COLO668 (cell line): Measurements from ENCODE around the gene RFXAP.
"Not testable (repeated sequence)": the region's sequence is repeated elsewhere in the genome, so short reads cannot be mapped to it uniquely, and the experiment has no call there.

Source experiments
- DNase-seq: peaks from one replicate; lab custom pipeline; 2025; ENCODE audit not compliant: unreplicated experiment; lab: John Stamatoyannopoulos, UW

Gene RFXAP, protein sequence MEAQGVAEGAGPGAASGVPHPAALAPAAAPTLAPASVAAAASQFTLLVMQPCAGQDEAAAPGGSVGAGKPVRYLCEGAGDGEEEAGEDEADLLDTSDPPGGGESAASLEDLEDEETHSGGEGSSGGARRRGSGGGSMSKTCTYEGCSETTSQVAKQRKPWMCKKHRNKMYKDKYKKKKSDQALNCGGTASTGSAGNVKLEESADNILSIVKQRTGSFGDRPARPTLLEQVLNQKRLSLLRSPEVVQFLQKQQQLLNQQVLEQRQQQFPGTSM

GRCh38 chr13:36818804-36819738 is at the start of gene RFXAP:
Gene RFXAP, plus strand, starts transcription at chr13:36819222. Its CDS starts 136 bp downstream, at chr13:36819358.
- peak; percentile 99 for DNase-seq

DNA sequence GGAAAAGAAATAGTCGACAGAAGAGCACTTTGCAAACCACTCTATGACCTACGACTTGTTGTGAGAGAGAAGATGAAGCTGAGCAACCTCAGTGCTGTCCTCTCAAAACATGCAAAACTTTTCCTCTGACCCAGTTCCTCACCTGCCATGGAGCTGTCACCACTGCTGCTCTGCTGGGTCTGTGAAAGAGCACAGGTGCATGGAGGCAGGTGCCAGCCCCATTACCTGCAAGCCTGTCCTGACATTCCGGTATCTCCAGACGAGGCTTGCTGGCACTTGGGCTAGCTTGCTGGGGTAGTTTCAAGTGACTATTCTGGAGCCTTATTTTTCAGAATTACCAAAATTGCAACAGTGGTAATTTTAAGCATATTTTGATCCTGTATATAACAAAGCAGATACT is 49.5 kb upstream of the RFXAP start:
- DNase-seq: no peak

GRCh38 chr13:36770741-36771140 is 48.3 kb upstream of the RFXAP start:
- no peak for DNase-seq

GRCh38 chr13:36772853-36773252 is 46.2 kb upstream of the RFXAP start:
- DNase-seq: no peak

DNA sequence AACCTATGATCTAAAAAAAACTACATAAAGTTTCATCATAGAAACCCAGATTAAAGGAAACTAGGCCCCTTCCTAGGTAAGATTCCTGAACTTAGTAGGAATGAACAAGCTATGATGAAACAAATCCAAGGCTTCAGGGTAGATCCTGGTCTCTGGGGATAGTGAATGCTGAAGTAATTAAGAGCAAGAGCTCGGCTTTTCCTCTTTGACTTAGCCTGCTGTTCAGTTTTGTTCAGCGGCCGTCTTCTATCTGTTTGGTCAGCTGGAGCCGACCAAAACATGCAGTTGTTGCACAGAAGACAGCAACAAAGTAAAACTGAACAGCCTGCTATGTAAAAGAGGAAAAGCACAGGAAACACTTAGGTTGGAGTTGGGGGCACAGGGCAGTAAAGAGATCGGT is 44.1 kb upstream of the RFXAP start:
- no peak for DNase-seq

- no peak for DNase-seq
Observed at GRCh38 chr13:36776175-36776574, 42.8 kb upstream of the RFXAP start.

DNA sequence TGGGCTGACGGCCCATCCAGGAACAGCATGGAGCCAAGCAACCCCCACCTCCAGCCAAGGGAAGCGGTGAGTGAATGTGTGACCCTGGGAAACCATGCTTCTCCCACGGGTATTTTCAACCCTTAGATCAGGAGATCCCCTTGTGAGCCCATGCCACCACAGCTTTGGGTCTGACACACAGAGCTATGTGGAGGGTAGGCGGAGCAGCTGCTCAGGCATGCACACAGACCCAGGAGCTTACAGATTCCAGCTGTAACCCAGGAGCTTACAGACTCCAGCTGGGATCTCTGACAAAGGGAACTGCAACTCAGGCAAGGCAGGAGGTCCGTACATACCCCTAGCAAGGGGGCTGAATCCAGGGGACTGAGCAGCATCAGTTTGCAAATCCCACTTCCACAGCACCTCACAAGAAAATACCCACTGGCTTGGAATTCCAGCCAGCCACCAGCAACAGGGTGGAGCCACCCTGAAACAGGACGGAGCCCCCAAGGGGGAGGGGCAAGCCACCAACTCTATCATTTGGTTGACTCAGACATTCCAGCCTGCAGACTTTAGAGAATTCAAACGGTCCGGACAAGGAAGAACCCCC is 40.8 kb upstream of the RFXAP start:
- DNase-seq: no peak

- no peak for DNase-seq
Observed at GRCh38 chr13:36783890-36784289, 35.1 kb upstream of the RFXAP start.

DNA sequence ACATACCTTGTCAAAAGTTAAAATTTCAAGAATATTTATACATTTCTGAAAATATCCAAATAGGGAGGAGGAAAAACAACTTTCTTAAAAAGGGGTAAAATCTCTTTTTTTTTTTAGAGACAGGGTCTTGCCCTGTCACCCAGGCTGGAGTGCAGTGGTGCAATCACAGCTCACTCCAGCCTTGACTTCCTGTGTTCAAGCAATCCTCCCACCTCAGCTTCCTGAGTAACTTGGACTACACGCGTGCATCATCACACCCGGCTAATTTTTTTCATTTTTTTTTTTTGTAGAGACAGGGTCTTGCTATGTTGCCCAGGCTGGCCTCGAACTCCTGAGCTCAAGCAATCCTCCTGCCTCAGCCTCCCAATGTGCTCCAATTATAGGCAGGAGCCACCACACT is 32.8 kb upstream of the RFXAP start:
- DNase-seq: not testable (repeated sequence)

DNA sequence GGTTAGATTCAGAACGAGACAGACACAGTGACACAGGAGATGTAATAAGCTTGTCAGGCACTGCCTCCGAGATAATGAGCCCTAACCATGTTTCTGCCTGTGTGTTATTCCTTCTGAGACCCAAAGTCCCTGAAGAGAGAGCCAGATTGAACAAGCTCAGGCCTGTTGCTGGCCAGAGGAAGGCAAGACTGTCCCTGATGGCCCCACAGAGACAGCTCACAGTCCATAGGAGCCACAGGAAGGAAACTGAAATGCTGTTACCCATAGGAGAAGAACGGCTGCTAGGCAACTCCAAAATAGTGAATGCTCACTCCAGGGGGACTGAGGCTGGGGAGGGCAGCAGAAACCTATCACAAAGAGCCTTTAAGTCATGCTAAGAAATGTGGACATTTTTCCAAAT is 31.8 kb upstream of the RFXAP start:
- DNase-seq: no peak

DNA sequence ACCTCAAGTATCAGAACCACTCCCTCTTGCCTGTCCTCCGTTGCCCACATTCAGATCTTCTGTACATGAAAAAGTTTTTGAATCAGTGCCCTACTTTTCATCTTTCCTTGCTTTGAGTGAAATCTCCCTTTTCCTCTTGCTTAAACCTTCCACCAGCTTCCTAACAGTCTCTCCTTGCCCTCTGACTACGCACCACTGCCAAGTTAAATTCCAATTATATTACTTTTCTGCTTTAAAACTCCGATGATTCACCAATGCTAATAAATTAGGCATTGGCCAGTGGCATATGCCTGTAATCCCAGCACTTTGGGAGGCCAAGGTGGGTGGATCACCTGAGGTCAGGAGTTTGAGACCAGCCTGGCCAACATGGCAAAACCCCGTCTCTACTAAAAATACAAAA is 30.7 kb upstream of the RFXAP start:
- no peak for DNase-seq

DNA sequence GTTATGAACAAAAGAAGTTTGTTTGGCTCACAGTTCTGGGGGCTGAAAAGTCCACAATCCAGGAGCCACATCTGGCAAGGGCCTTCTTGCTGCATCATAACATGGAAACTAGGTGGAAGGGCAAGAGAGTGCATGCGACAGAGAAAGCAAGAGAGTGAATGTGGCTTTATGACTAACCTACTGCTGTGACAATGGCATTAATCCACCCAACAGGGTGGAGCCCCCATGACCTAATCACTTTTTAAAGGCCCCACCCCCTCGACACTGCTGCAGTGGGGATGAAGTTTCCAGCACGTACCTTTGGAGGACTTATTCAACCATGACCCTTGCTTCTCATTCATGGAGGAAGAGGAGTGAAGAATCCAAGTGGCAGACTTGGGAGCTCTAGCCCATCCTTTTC is 30.0 kb upstream of the RFXAP start:
- no peak for DNase-seq

GRCh38 chr13:36789730-36790129 is 29.3 kb upstream of the RFXAP start:
- DNase-seq: no peak

DNA sequence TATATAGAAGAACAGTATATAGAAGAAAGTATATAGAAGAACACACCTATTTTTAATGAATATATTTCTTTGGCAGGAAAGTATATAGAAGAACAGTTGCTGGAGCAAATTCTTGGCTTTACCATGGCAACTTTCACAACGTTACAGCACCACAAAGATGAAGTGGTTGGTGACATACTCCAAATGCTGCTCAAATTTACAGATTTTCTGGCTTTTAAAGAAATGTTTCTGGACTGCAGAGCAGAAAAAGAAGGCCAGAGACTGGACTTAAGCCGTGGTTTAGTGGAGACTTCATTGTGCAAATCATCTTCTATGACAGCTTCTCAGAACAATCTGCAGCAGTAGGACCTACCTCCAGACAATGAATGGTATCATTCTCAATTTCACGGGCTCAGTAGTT is 24.3 kb upstream of the RFXAP start:
- no peak for DNase-seq

- no peak for DNase-seq
Observed at GRCh38 chr13:36795463-36795862, 23.6 kb upstream of the RFXAP start.

DNA sequence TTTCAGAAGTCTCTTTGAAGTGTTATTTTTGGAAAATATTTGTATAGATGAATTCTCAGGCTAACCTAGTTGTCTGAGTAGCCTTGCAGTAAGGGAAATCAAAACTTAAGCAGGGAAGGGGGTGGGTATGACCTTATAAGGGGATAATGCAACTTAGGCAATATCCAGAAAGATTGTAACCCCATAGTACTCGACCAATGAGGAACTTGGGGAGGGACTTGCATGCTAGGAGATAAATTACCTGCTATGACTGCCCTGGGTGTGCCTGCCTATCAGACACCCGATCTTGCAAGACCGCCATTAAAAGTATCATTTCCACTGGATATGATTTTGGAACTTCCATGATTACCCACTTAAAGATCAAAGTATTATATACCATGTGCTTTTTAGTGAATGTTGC is 23.0 kb upstream of the RFXAP start:
- DNase-seq: no peak

DNA sequence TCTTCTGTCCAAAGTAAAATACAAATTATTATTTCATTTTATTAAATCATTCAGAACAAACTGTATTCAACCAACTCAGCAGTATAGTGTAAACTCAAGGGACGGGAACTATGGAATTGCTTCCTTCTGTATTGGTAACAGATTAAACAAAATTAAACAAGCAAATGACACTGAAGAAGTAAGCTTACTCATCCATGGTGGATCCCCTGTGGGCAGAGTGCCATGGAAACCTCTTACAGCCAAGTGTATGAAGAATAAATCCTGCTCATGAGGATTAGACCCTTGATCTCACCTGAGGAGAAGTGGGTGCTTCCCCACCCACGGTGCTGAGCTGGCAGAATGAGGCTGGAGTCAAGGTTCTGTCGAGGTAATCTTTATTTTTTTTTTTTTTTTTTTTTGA is 18.0 kb upstream of the RFXAP start:
- DNase-seq: peak; percentile 68

GRCh38 chr13:36804588-36804987 is 14.4 kb upstream of the RFXAP start:
- no peak for DNase-seq

- no peak for DNase-seq
Observed at GRCh38 chr13:36806102-36806501, 12.9 kb upstream of the RFXAP start.

GRCh38 chr13:36807616-36808015 is 11.4 kb upstream of the RFXAP start:
- DNase-seq: no peak

DNA sequence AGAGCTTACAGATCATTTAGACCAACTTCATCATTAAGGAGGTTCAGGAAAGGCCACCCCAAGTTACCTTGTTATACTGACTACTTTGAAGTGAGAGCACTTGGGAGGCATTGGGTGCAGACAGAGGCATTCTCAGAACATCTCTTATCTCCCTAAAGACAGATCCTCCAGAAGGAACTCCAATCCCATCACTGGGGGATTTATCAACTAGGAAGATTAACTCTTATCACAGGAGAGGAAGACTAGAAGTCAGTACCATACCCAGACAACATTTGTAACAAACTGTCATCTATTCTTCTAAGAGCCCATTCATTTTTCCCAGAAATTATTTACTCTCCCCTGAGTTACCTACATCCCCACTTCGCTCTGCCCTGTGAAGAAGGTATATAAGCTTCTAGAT is 5.8 kb upstream of the RFXAP start:
- DNase-seq: no peak

GRCh38 chr13:36814465-36814864 is 4.6 kb upstream of the RFXAP start:
- DNase-seq: no peak
